HepG2 (cell line): ENCODE data around the gene SYCP2. TPM values are rescaled to one million over a fixed set of nuclear protein-coding genes. Genes with fewer than 3 reads are reported as not detected.
A peak's percentile ranks its signal among the peaks of the same experiment; 100 is the strongest.

Experiments
- ATAC-seq: fragments of 200-7000 bp; cut with Tn5 transposase; 3 replicates; pipeline ENCODE4 v1.9.1; 2020; ENCODE audit warnings: mild to moderate bottlenecking, moderate library complexity
- BruUV-seq: library from RNA; stranded (reverse); fragments of 400-500 nt; replicated peaks from 2 replicates; lab custom pipeline; 2021; lab: Mats Ljungman, UMichigan
- CTCF ChIA-PET: fragments of 300-600 bp; formaldehyde crosslinking; extraction: SDS; loops from one replicate; lab custom pipeline; 2021; ENCODE audit warnings: low total read pairs, inconsistent platforms, low intra/inter-chr PET ratio; lab: Yijun Ruan, JAX
- POLR2A ChIA-PET: fragments of 350-600 bp; sonication (Branson Sonifier 250); formaldehyde crosslinking; loops from one replicate; lab custom pipeline; 2020; ENCODE audit warnings: antibody characterized with exemption, inconsistent platforms; lab: Yijun Ruan, JAX
- DNase-seq: peaks from one replicate; pipeline ENCODE4 v3.0.0-alpha.2; 2015; ENCODE audit warnings: low spot score
- FAIRE-seq: peaks from 3 replicates; lab custom pipeline; 2011; peaks lifted over from hg19 to GRCh38; lab: Jason Lieb, UNC
- H2AFZ ChIP-seq: one replicate; pipeline ENCODE4 v1.6.1; 2011; ENCODE audit warnings: low read length, inconsistent platforms
- H3K27ac ChIP-seq: fragments of 300-600 bp; 3 replicates; pipeline ENCODE4 v1.8.0; 2011; ENCODE audit warnings: mixed run types, mild to moderate bottlenecking, mixed read lengths, low read length, inconsistent platforms; ENCODE audit not compliant: insufficient read depth; ENCODE audit errors: extremely low read length
- H3K27me3 ChIP-seq, 2 experiments: fragments of 200-600 bp in 1 of 2; 2 replicates in 1 of 2; 3 replicates in 1 of 2; pipeline versions ENCODE4 v1.6.0 to v1.8.0; 2011; ENCODE audit warnings: low read length in 2 of 2, mild to moderate bottlenecking in 2 of 2, moderate library complexity in 2 of 2, inconsistent platforms in 1 of 2; ENCODE audit not compliant: insufficient read depth in 2 of 2, control insufficient read depth in 1 of 2
- H3K36me3 ChIP-seq, 2 experiments: fragments of 200-600 bp in 1 of 2; replicated peaks in 1 of 2; 2 replicates in 1 of 2; 3 replicates in 1 of 2; pipeline versions ENCODE4 v1.5.1 to v1.8.0; 2011; ENCODE audit warnings: low read length in 2 of 2, inconsistent platforms in 1 of 2; ENCODE audit not compliant: insufficient read depth in 2 of 2, control insufficient read depth in 1 of 2
- H3K4me1 ChIP-seq: 2 replicates; pipeline ENCODE4 v1.5.1; 2012; ENCODE audit warnings: low read length, inconsistent platforms; ENCODE audit not compliant: insufficient read depth
- H3K4me2 ChIP-seq: 2 replicates; pipeline ENCODE4 v1.6.0; 2011; ENCODE audit warnings: low read depth, low read length, inconsistent platforms
- H3K4me3 ChIP-seq, 3 experiments: fragments of 200-600 bp in 1 of 3; sonication (generic), shearing (Covaris generic) in 1 of 3; replicated peaks in 1 of 3; 2 replicates each; pipeline ENCODE4 v1.5.1; 2011 to 2016; ENCODE audit warnings: low read length in 3 of 3, inconsistent platforms in 2 of 3, low read depth in 2 of 3, mild to moderate bottlenecking in 2 of 3, control low read depth in 1 of 3, mixed read lengths in 1 of 3; ENCODE audit not compliant: insufficient read depth in 1 of 3
- H3K79me2 ChIP-seq: one replicate; pipeline ENCODE4 v1.6.1; 2011; ENCODE audit warnings: low read length, inconsistent platforms; ENCODE audit not compliant: insufficient read depth
- H3K9ac ChIP-seq: 2 replicates; pipeline ENCODE4 v1.6.0; 2011; ENCODE audit warnings: mild to moderate bottlenecking, low read depth, low read length, inconsistent platforms; ENCODE audit not compliant: insufficient read depth
- H3K9me3 ChIP-seq: 2 replicates; pipeline ENCODE4 v1.5.1; 2012; ENCODE audit warnings: mild to moderate bottlenecking, low read length
- H4K20me1 ChIP-seq: 2 replicates; pipeline ENCODE4 v1.6.0; 2011; ENCODE audit warnings: inconsistent platforms, mild to moderate bottlenecking, low read length, moderate library complexity; ENCODE audit not compliant: insufficient read depth
- GPBP1L1 ChIP-seq: sonication (generic); formaldehyde crosslinking; IDR thresholded peaks from 2 replicates; pipeline ENCODE4 v1.5.0; 2020; ENCODE audit warnings: mild to moderate bottlenecking, missing genetic modification reagents
- MBD4 ChIP-seq: IDR thresholded peaks from 2 replicates; pipeline ENCODE4 v1.6.1; 2012; ENCODE audit warnings: low read length, inconsistent platforms, borderline replicate concordance
- MLXIP ChIP-seq: sonication (generic); formaldehyde crosslinking; IDR thresholded peaks from 2 replicates; pipeline ENCODE4 v1.9.0; 2021; ENCODE audit warnings: missing genetic modification reagents, borderline replicate concordance
- NR3C1 ChIP-seq: sonication (generic); formaldehyde crosslinking; IDR thresholded peaks from 2 replicates; pipeline ENCODE4 v1.4.0; 2020; ENCODE audit warnings: missing genetic modification reagents
- SPEN ChIP-seq: sonication (generic); formaldehyde crosslinking; IDR thresholded peaks from 2 replicates; pipeline ENCODE4 v1.5.1; 2020; ENCODE audit warnings: low read depth, mild to moderate bottlenecking, missing genetic modification reagents
- TAF1 ChIP-seq: sonication (generic); formaldehyde crosslinking; IDR thresholded peaks from 2 replicates; pipeline ENCODE4 v1.4.0; 2020; ENCODE audit warnings: missing genetic modification reagents
- ZBTB7A ChIP-seq: sonication (generic); formaldehyde crosslinking; IDR thresholded peaks from 2 replicates; pipeline ENCODE4 v1.8.0; 2022; ENCODE audit warnings: mild to moderate bottlenecking, missing genetic modification reagents
- ZFP1 ChIP-seq: IDR thresholded peaks from 2 replicates; pipeline ENCODE4 v1.6.1; 2016
- ZHX1 ChIP-seq: sonication (generic); formaldehyde crosslinking; IDR thresholded peaks from 2 replicates; pipeline ENCODE4 v1.8.1; 2022; ENCODE audit warnings: low read depth, mild to moderate bottlenecking, missing genetic modification reagents
- ZSCAN12 ChIP-seq: sonication (generic); formaldehyde crosslinking; IDR thresholded peaks from 2 replicates; pipeline ENCODE4 v1.9.0; 2021; ENCODE audit warnings: mild to moderate bottlenecking, missing genetic modification reagents
- WGBS: methylation state at CpG from one replicate; pipeline ENCODE4 v1.1.6; 2017; ENCODE audit warnings: low lambda C conversion rate; 5-methylcytosine and 5-hydroxymethylcytosine counted together
- in situ Hi-C: cut with HindIII; loops from 2 replicates; pipeline ENCODE4 v1.10.0; 2017; ENCODE audit warnings: low pct_unique_long_range_greater_than_20kb; ENCODE audit not compliant: extremely low pct_ligation_motif_present
- intact Hi-C: fragments of 100-400 bp; cut with micrococcal nuclease; formaldehyde crosslinking; loops from one replicate; pipeline ENCODE4 v1.10.0; 2022; ENCODE audit not compliant: unreplicated experiment
- polyA plus RNA-seq, 8 experiments: library from polyadenylated mRNA; depleted of rRNA in 3 of 8; stranded (reverse) in 7 of 8; unstranded in 1 of 8; fragments of >200 nt; fragmentation: Illumina TruSeq in 4 of 8; extraction: Trizol in 4 of 8; gene quantifications; 2 replicates each; pipeline versions ENCODE4 v1.2.1 to v1.2.3, GENCODE V29; 2011 to 2016; ENCODE audit warnings: low read depth in 4 of 8, missing spikeins in 1 of 8, mixed read lengths in 1 of 8; ENCODE audit not compliant: insufficient read depth in 1 of 8
- total RNA-seq, 5 experiments: library from RNA; depleted of rRNA; stranded (reverse); fragments of >200 nt; fragmentation: Illumina TruSeq; extraction: Trizol; gene quantifications; 2 replicates each; pipeline ENCODE4 v1.2.3, GENCODE V29; 2016; ENCODE audit warnings: low read depth in 1 of 5

The SYCP2 gene
- total and polyA plus RNA-seq, 2 of the 13 experiments (the other 11 are each of a cell fraction or from before 2014, with no cell fraction given), result 0.07 to 0.24 TPM

GRCh38 chr20:59983076-59983475 is 49.6 kb upstream of the SYCP2 start (continued):
- no peak for TF ChIP-seq ZBTB7A (CRISPR knock-in tag)

GRCh38 chr20:59977086-59977485 is 43.6 kb upstream of the SYCP2 start:
- TF ChIP-seq TAF1 (CRISPR knock-in tag) (no peak), ZFP1 (CRISPR knock-in tag) (no peak), ZSCAN12 (no peak), MBD4 (no peak)
- Histone ChIP-seq H4K20me1 (no peaks in the 10 kb centered on the region), H3K4me3 (no peak overlapping the region), H3K4me1 (no peaks in the 10 kb centered on the region), H3K27ac (no peak overlapping the region), H2AFZ (no peak overlapping the region), H3K4me2 (no peak overlapping the region), H3K27me3 (no peaks in the 10 kb centered on the region; a peak in 1 of 5 replicates), H3K36me3 (no peaks in the 10 kb centered on the region), H3K9me3 (no peaks in the 10 kb centered on the region), H3K9ac (no peak overlapping the region), H3K79me2 (no peaks in the 10 kb centered on the region)
- in situ Hi-C loops (no loop called here), intact Hi-C loops (no loop called here)
- peak; percentile 39; the same call in 2 of the 3 replicates for ATAC-seq
- POLR2A ChIA-PET, result no interaction called here
- no peak for FAIRE-seq
- WGBS, result 18% methylated on average over 9 of the region's 9 CpGs
- DNase-seq, result no peak
- CTCF ChIA-PET, result no interaction called here
- no TSS peak for BruUV-seq

GRCh38 chr20:59976156-59976782 is 42.8 kb upstream of the SYCP2 start:
- no peak overlapping the region for H3K27ac ChIP-seq
- BruUV-seq, result no TSS peak
- no peaks in the 10 kb centered on the region for H3K4me1 ChIP-seq
- 19% methylated on average over 6 of the region's 6 CpGs for WGBS
- H3K4me2 ChIP-seq, result no peak overlapping the region
- H3K79me2 ChIP-seq, result no peaks in the 10 kb centered on the region
- no peaks in the 10 kb centered on the region for H4K20me1 ChIP-seq
- ChIA-PET POLR2A (no interaction called here), CTCF (no interaction called here)
- DNase-seq (no peak), ATAC-seq (0 out of 3 replicates have a peak, but pooled peaks have one; percentile 26), FAIRE-seq (no peak)
- H2AFZ ChIP-seq, result no peak overlapping the region
- intact Hi-C loops, result no loop called here
- no peak overlapping the region for H3K4me3 ChIP-seq
- in situ Hi-C loops, result no loop called here
- no peaks in the 10 kb centered on the region for H3K9me3 ChIP-seq
- no peak overlapping the region for H3K9ac ChIP-seq
- H3K27me3 ChIP-seq, result no peaks in the 10 kb centered on the region; a peak in 1 of 5 replicates
- no peaks in the 10 kb centered on the region for H3K36me3 ChIP-seq
- TF ChIP-seq NR3C1 (CRISPR knock-in tag) (no peak), GPBP1L1 (no peak), MLXIP (CRISPR knock-in tag) (no peak), ZHX1 (CRISPR knock-in tag) (no peak), SPEN (CRISPR knock-in tag) (no peak)
